Measurements from ENCODE around the gene UBE2E2. TPM values are rescaled to one million over a fixed set of nuclear protein-coding genes. Genes with fewer than 3 reads are reported as not detected.
"Not testable (repeated sequence)": the region's sequence is repeated elsewhere in the genome, so short reads cannot be mapped to it uniquely, and the experiment has no call there.

The UBE2E2 gene
- total and polyA plus RNA-seq, 2 experiments from 2014 or later = 140 to 246 TPM

- no peak overlapping the region for H3K27ac ChIP-seq
- H3K4me3 ChIP-seq = no peak overlapping the region
- no peaks in the 10 kb centered on the region for H3K9me3 ChIP-seq (ENCODE audit: low read depth)
- H3K4me1 ChIP-seq (ENCODE audit: low read depth) = no peaks in the 10 kb centered on the region
- TF ChIP-seq CTCF (IDR thresholded peaks at IDR 0.05; ENCODE audit: low read depth, low read length) = no peak
- no peaks in the 10 kb centered on the region for H3K27me3 ChIP-seq
- no peak for DNase-seq (ENCODE audit: low read depth in 1 of 2, low spot score in 1 of 2)
- no peaks in the 10 kb centered on the region for H3K36me3 ChIP-seq
Measured at GRCh38 chr3:23344886-23345285, 141.8 kb downstream of the UBE2E2 start.

- not testable (repeated sequence) for H3K4me1 ChIP-seq (ENCODE audit: low read depth); H3K27me3 ChIP-seq; H3K4me3 ChIP-seq; DNase-seq (ENCODE audit: low read depth in 1 of 2, low spot score in 1 of 2); H3K9me3 ChIP-seq (ENCODE audit: low read depth); H3K27ac ChIP-seq; H3K36me3 ChIP-seq
Measured at GRCh38 chr3:23349444-23349843, 146.3 kb downstream of the UBE2E2 start.

- Histone ChIP-seq H3K4me1 (ENCODE audit: low read depth) (no peaks in the 10 kb centered on the region), H3K36me3 (no peaks in the 10 kb centered on the region), H3K27me3 (no peaks in the 10 kb centered on the region), H3K4me3 (no peak overlapping the region), H3K9me3 (ENCODE audit: low read depth) (no peaks in the 10 kb centered on the region), H3K27ac (no peak overlapping the region)
- TF ChIP-seq CTCF (IDR thresholded peaks at IDR 0.05; ENCODE audit: low read depth, low read length) = no peak
- DNase-seq (ENCODE audit: low read depth in 1 of 2, low spot score in 1 of 2) = no peak
Measured at GRCh38 chr3:23356169-23356568, 153.0 kb downstream of the UBE2E2 start.

GRCh38 chr3:23356923-23357322, 153.8 kb downstream of the UBE2E2 start:
- TF ChIP-seq CTCF (IDR thresholded peaks at IDR 0.05; ENCODE audit: low read depth, low read length) = no peak
- DNase-seq (ENCODE audit: low read depth in 1 of 2, low spot score in 1 of 2) = no peak
- no peaks in the 10 kb centered on the region for H3K27me3 ChIP-seq

GRCh38 chr3:23359116-23359515, 156.0 kb downstream of the UBE2E2 start:
- no peaks in the 10 kb centered on the region for H3K9me3 ChIP-seq (ENCODE audit: low read depth)
- no peak for DNase-seq (ENCODE audit: low read depth in 1 of 2, low spot score in 1 of 2)
- H3K27ac ChIP-seq = no peak overlapping the region
- no peak overlapping the region for H3K4me3 ChIP-seq
- no peak for TF ChIP-seq CTCF (IDR thresholded peaks at IDR 0.05; ENCODE audit: low read depth, low read length)
- no peaks in the 10 kb centered on the region for H3K36me3 ChIP-seq
- H3K4me1 ChIP-seq (ENCODE audit: low read depth) = no peaks in the 10 kb centered on the region
- H3K27me3 ChIP-seq = no peaks in the 10 kb centered on the region

More at GRCh38 chr3:23356923-23357322, 153.8 kb downstream of the UBE2E2 start:
- Histone ChIP-seq H3K4me1 (ENCODE audit: low read depth) (no peaks in the 10 kb centered on the region), H3K27ac (no peak overlapping the region), H3K36me3 (no peaks in the 10 kb centered on the region), H3K9me3 (ENCODE audit: low read depth) (no peaks in the 10 kb centered on the region), H3K4me3 (no peak overlapping the region)

GRCh38 chr3:23365066-23365465, 161.9 kb downstream of the UBE2E2 start:
- no peaks in the 10 kb centered on the region for H3K27me3 ChIP-seq
- DNase-seq (ENCODE audit: low read depth in 1 of 2, low spot score in 1 of 2) = no peak
- no peak overlapping the region for H3K27ac ChIP-seq
- H3K4me3 ChIP-seq = no peak overlapping the region
- no peaks in the 10 kb centered on the region for H3K36me3 ChIP-seq
- no peak for TF ChIP-seq CTCF (IDR thresholded peaks at IDR 0.05; ENCODE audit: low read depth, low read length)
- H3K9me3 ChIP-seq (ENCODE audit: low read depth) = no peaks in the 10 kb centered on the region
- no peaks in the 10 kb centered on the region for H3K4me1 ChIP-seq (ENCODE audit: low read depth)
